Activated T-helper 1 cell treated with anti-CD3 and anti-CD28 coated beads, Interleukin-12 subunit alpha, Interleukin-12 subunit beta, Interleukin-2, Interleukin-4 antibody, amounts not matched to agents 30 ng/mL and 10 ng/mL and 1 ng/mL, durations not matched to agents 14 hours and 24 hours and 36 hours (primary cell): Measurements from ENCODE around the gene FAM81A. TPM values are rescaled to one million over a fixed set of nuclear protein-coding genes. Genes with fewer than 3 reads are reported as not detected.
"Not testable (repeated sequence)": the region's sequence is repeated elsewhere in the genome, so short reads cannot be mapped to it uniquely, and the experiment has no call there.

Experiments used
- DNase-seq: peaks from one replicate; pipeline ENCODE4 v3.0.0; 2021; ENCODE audit warnings: low spot score
- H3K27ac Mint-ChIP-seq: one replicate; pipeline ENCODE4 v1.8.0; 2021; ENCODE audit warnings: mild to moderate bottlenecking, mixed read lengths
- H3K27me3 Mint-ChIP-seq: one replicate; pipeline ENCODE4 v1.8.0; 2022; ENCODE audit warnings: mild to moderate bottlenecking, moderate library complexity, mixed read lengths; ENCODE audit not compliant: insufficient read depth
- H3K36me3 Mint-ChIP-seq: one replicate; pipeline ENCODE4 v1.8.0; 2021; ENCODE audit warnings: low read depth, mixed read lengths
- H3K4me1 Mint-ChIP-seq: one replicate; pipeline ENCODE4 v1.8.0; 2021; ENCODE audit warnings: low read depth, mixed read lengths
- H3K4me3 Mint-ChIP-seq: one replicate; pipeline ENCODE4 v1.8.0; 2021; ENCODE audit warnings: mild to moderate bottlenecking, moderate library complexity, mixed read lengths
- H3K9me3 Mint-ChIP-seq: one replicate; pipeline ENCODE4 v1.8.0; 2021; ENCODE audit warnings: mixed read lengths
- intact Hi-C: fragments of 100-400 bp; cut with micrococcal nuclease; formaldehyde crosslinking; loops from one replicate; pipeline ENCODE4 v1.15.1; 2024
- total RNA-seq: library from RNA; stranded (reverse); gene quantifications from 2 replicates; pipeline ENCODE4 v1.2.3, GENCODE V29; 2022

FAM81A gene
- total RNA-seq, 1 donor from 2014 or later = 0.60 TPM

- no peaks in the 10 kb centered on the region for H3K36me3 Mint-ChIP-seq
- intact Hi-C loops = no loop called here
- no peak overlapping the region for H3K27ac Mint-ChIP-seq
- H3K4me1 Mint-ChIP-seq = peaks cover 16% of the 10 kb centered on the region
- H3K9me3 Mint-ChIP-seq = no peaks in the 10 kb centered on the region
- H3K27me3 Mint-ChIP-seq = peaks cover 7% of the 10 kb centered on the region
- DNase-seq = no peak
- H3K4me3 Mint-ChIP-seq = no peak overlapping the region
Measured at GRCh38 chr15:59406446-59406845, 31.5 kb upstream of the FAM81A start.

- intact Hi-C loops = no loop called here
- Mint-ChIP-seq H3K36me3 (no peaks in the 10 kb centered on the region), H3K27ac (no peak overlapping the region), H3K4me1 (peaks cover 26% of the 10 kb centered on the region), H3K9me3 (no peaks in the 10 kb centered on the region), H3K4me3 (no peak overlapping the region), H3K27me3 (peaks cover 11% of the 10 kb centered on the region)
- DNase-seq = no peak
Measured at GRCh38 chr15:59407946-59408345, 30.0 kb upstream of the FAM81A start.

GRCh38 chr15:59410391-59410896 lies 27.5 kb upstream of the FAM81A start:
- no peaks in the 10 kb centered on the region for H3K36me3 Mint-ChIP-seq
- no peak overlapping the region for H3K27ac Mint-ChIP-seq
- DNase-seq = no peak
- no peak overlapping the region for H3K4me3 Mint-ChIP-seq
- intact Hi-C loops = no loop called here
- peaks cover 41% of the 10 kb centered on the region for H3K4me1 Mint-ChIP-seq
- peaks cover 15% of the 10 kb centered on the region for H3K27me3 Mint-ChIP-seq
- H3K9me3 Mint-ChIP-seq = no peaks in the 10 kb centered on the region

- Mint-ChIP-seq H3K27ac (no peak overlapping the region), H3K9me3 (no peaks in the 10 kb centered on the region), H3K4me1 (peaks cover 41% of the 10 kb centered on the region), H3K27me3 (peaks cover 33% of the 10 kb centered on the region), H3K36me3 (no peaks in the 10 kb centered on the region), H3K4me3 (no peak overlapping the region)
- DNase-seq = no peak
- intact Hi-C loops = loop anchor here (2.0 kb wide), 1 partner anchor 167 kb away; no protein-coding TSS in a partner anchor
Measured at GRCh38 chr15:59413577-59413976, 24.4 kb upstream of the FAM81A start.

GRCh38 chr15:59416816-59417215 lies 21.2 kb upstream of the FAM81A start:
- Mint-ChIP-seq H3K27ac (no peak overlapping the region), H3K9me3 (no peaks in the 10 kb centered on the region), H3K36me3 (no peaks in the 10 kb centered on the region), H3K4me1 (peaks cover 46% of the 10 kb centered on the region), H3K27me3 (peaks cover 50% of the 10 kb centered on the region), H3K4me3 (no peak overlapping the region)
- DNase-seq = no peak
- intact Hi-C loops = no loop called here

- Mint-ChIP-seq H3K9me3 (no peaks in the 10 kb centered on the region), H3K4me3 (no peak overlapping the region), H3K27ac (no peak overlapping the region), H3K27me3 (peaks cover 54% of the 10 kb centered on the region), H3K4me1 (peaks cover 25% of the 10 kb centered on the region), H3K36me3 (no peaks in the 10 kb centered on the region)
- DNase-seq = no peak
- intact Hi-C loops = no loop called here
Measured at GRCh38 chr15:59419170-59419569, 18.8 kb upstream of the FAM81A start.

- no peaks in the 10 kb centered on the region for H3K9me3 Mint-ChIP-seq
- peaks cover 56% of the 10 kb centered on the region for H3K27me3 Mint-ChIP-seq
- no peak for DNase-seq
- no peaks in the 10 kb centered on the region for H3K36me3 Mint-ChIP-seq
- H3K4me3 Mint-ChIP-seq = no peak overlapping the region
- intact Hi-C loops = no loop called here
- peaks cover 22% of the 10 kb centered on the region for H3K4me1 Mint-ChIP-seq
- H3K27ac Mint-ChIP-seq = no peak overlapping the region
Measured at GRCh38 chr15:59420108-59420507, 17.9 kb upstream of the FAM81A start.

- no peaks in the 10 kb centered on the region for H3K36me3 Mint-ChIP-seq
- H3K27me3 Mint-ChIP-seq = peaks cover 48% of the 10 kb centered on the region
- H3K9me3 Mint-ChIP-seq = no peaks in the 10 kb centered on the region
- H3K27ac Mint-ChIP-seq = no peak overlapping the region
- intact Hi-C loops = no loop called here
- H3K4me1 Mint-ChIP-seq = peaks cover 22% of the 10 kb centered on the region
- no peak overlapping the region for H3K4me3 Mint-ChIP-seq
- DNase-seq = no peak
Measured at GRCh38 chr15:59420986-59421618, 16.9 kb upstream of the FAM81A start.

GRCh38 chr15:59424616-59425015 lies 13.4 kb upstream of the FAM81A start:
- Mint-ChIP-seq H3K4me3 (no peak overlapping the region), H3K27ac (no peak overlapping the region), H3K4me1 (peaks cover 17% of the 10 kb centered on the region), H3K36me3 (no peaks in the 10 kb centered on the region), H3K9me3 (peaks cover 7% of the 10 kb centered on the region), H3K27me3 (peaks cover 26% of the 10 kb centered on the region)
- intact Hi-C loops = no loop called here
- no peak for DNase-seq

GRCh38 chr15:59428898-59429297 lies 9.1 kb upstream of the FAM81A start:
- H3K9me3 Mint-ChIP-seq, H3K4me1 Mint-ChIP-seq, intact Hi-C loops, H3K36me3 Mint-ChIP-seq, H3K4me3 Mint-ChIP-seq, DNase-seq, H3K27ac Mint-ChIP-seq: not testable (repeated sequence)
- H3K27me3 Mint-ChIP-seq = peaks cover 20% of the 10 kb centered on the region

- Mint-ChIP-seq H3K4me3 (no peak overlapping the region), H3K9me3 (peaks cover 9% of the 10 kb centered on the region), H3K27ac (no peak overlapping the region), H3K4me1 (peaks cover 9% of the 10 kb centered on the region), H3K36me3 (no peaks in the 10 kb centered on the region), H3K27me3 (peaks cover 46% of the 10 kb centered on the region)
- no peak for DNase-seq
- intact Hi-C loops = no loop called here
Measured at GRCh38 chr15:59432389-59432788, 5.6 kb upstream of the FAM81A start.

GRCh38 chr15:59434481-59434880 lies 3.5 kb upstream of the FAM81A start:
- H3K27ac Mint-ChIP-seq = no peak overlapping the region
- intact Hi-C loops = no loop called here
- no peak for DNase-seq
- H3K36me3 Mint-ChIP-seq = no peaks in the 10 kb centered on the region
- H3K4me1 Mint-ChIP-seq = peaks cover 13% of the 10 kb centered on the region
- H3K27me3 Mint-ChIP-seq = peaks cover 61% of the 10 kb centered on the region
- no peak overlapping the region for H3K4me3 Mint-ChIP-seq
- H3K9me3 Mint-ChIP-seq = peaks cover 4% of the 10 kb centered on the region

GRCh38 chr15:59436774-59437141 lies 1.2 kb upstream of the FAM81A start:
- no peak overlapping the region for H3K27ac Mint-ChIP-seq
- H3K4me1 Mint-ChIP-seq = peaks cover 13% of the 10 kb centered on the region
- no peak for DNase-seq
- peaks cover 69% of the 10 kb centered on the region for H3K27me3 Mint-ChIP-seq
- peak overlapping the region; percentile 83 for H3K4me3 Mint-ChIP-seq
- intact Hi-C loops = no loop called here
- no peaks in the 10 kb centered on the region for H3K9me3 Mint-ChIP-seq
- H3K36me3 Mint-ChIP-seq = no peaks in the 10 kb centered on the region
